IMR-90 (cell line): ENCODE data around the gene SOWAHC. TPM values are rescaled to one million over a fixed set of nuclear protein-coding genes. Genes with fewer than 3 reads are reported as not detected.

Source experiments
- ATAC-seq: fragments of 200-7000 bp; cut with Tn5 transposase; 2 replicates; pipeline ENCODE4 v1.9.1; 2020; ENCODE audit warnings: low read depth, mild to moderate bottlenecking, moderate library complexity
- BruUV-seq: library from RNA; stranded (reverse); fragments of 400-500 nt; replicated peaks from 2 replicates; lab custom pipeline; 2021; lab: Mats Ljungman, UMichigan
- CTCF ChIA-PET: fragments of 300-600 bp; formaldehyde crosslinking; extraction: SDS; loops from one replicate; lab custom pipeline; 2021; ENCODE audit warnings: antibody characterized with exemption; lab: Yijun Ruan, JAX
- POLR2A ChIA-PET: fragments of 300-600 bp; sonication (Branson Sonifier 250); formaldehyde crosslinking; loops from one replicate; lab custom pipeline; 2022; ENCODE audit warnings: antibody characterized with exemption; ENCODE audit not compliant: unreplicated experiment; lab: Charles Lee
- DNase-seq: peaks from one replicate; pipeline ENCODE4 v3.0.0; 2013
- H2AFZ ChIP-seq: replicated peaks from 2 replicates; pipeline ENCODE3; 2013; ENCODE audit warnings: low read length, mild to moderate bottlenecking; ENCODE audit not compliant: poor library complexity
- H2AK5ac ChIP-seq: 2 replicates; pipeline ENCODE4 v1.6.1; 2013; ENCODE audit warnings: low read depth, low read length, inconsistent platforms
- H2AK9ac ChIP-seq: replicated peaks from 2 replicates; pipeline ENCODE3; 2013; ENCODE audit warnings: mild to moderate bottlenecking, low read depth, low read length, moderate library complexity; ENCODE audit not compliant: poor library complexity
- H2BK120ac ChIP-seq: 2 replicates; pipeline ENCODE4 v1.6.1; 2013; ENCODE audit warnings: low read depth, low read length, inconsistent platforms
- H2BK15ac ChIP-seq: 3 replicates; pipeline ENCODE4 v1.6.1; 2013; ENCODE audit warnings: low read depth, low read length, inconsistent platforms
- H2BK20ac ChIP-seq: 2 replicates; pipeline ENCODE4 v1.6.1; 2013; ENCODE audit warnings: low read depth, mild to moderate bottlenecking, inconsistent platforms, low read length, moderate library complexity
- H2BK5ac ChIP-seq: 2 replicates; pipeline ENCODE4 v1.6.1; 2013; ENCODE audit warnings: mild to moderate bottlenecking, low read depth, low read length, inconsistent platforms; ENCODE audit not compliant: poor library complexity, severe bottlenecking
- H3K14ac ChIP-seq: replicated peaks from 2 replicates; pipeline ENCODE4 v1.6.1; 2013; ENCODE audit warnings: low read depth, low read length, inconsistent platforms
- H3K18ac ChIP-seq: 2 replicates; pipeline ENCODE4 v1.6.1; 2013; ENCODE audit warnings: low read depth, low read length, control low read depth
- H3K23ac ChIP-seq: 2 replicates; pipeline ENCODE4 v1.6.1; 2013; ENCODE audit warnings: low read depth, low read length, inconsistent platforms
- H3K27ac ChIP-seq: 2 replicates; pipeline ENCODE4 v1.5.1; 2013; ENCODE audit warnings: mild to moderate bottlenecking, control low read depth, low read length; ENCODE audit not compliant: insufficient read depth
- H3K27me3 ChIP-seq: 2 replicates; pipeline ENCODE4 v1.6.1; 2013; ENCODE audit warnings: low read length; ENCODE audit not compliant: control insufficient read depth, insufficient read depth
- H3K36me3 ChIP-seq: 2 replicates; pipeline ENCODE4 v1.6.1; 2013; ENCODE audit warnings: low read length, mixed read lengths; ENCODE audit not compliant: control insufficient read depth, insufficient read depth
- H3K4ac ChIP-seq: 2 replicates; pipeline ENCODE4 v1.6.1; 2013; ENCODE audit warnings: low read depth, low read length, inconsistent platforms
- H3K4me1 ChIP-seq: 2 replicates; pipeline ENCODE4 v1.6.1; 2013; ENCODE audit warnings: low read length, mixed read lengths; ENCODE audit not compliant: control insufficient read depth, insufficient read depth
- H3K4me2 ChIP-seq: 2 replicates; pipeline ENCODE4 v1.6.1; 2013; ENCODE audit warnings: low read depth, mild to moderate bottlenecking, control low read depth, low read length, moderate library complexity
- H3K4me3 ChIP-seq: 2 replicates; pipeline ENCODE4 v1.5.1; 2013; ENCODE audit warnings: low read depth, mild to moderate bottlenecking, control low read depth, low read length, moderate library complexity; ENCODE audit not compliant: insufficient read depth
- H3K56ac ChIP-seq: 2 replicates; pipeline ENCODE4 v1.6.1; 2013; ENCODE audit warnings: low read length, inconsistent platforms; ENCODE audit not compliant: insufficient read depth; ENCODE audit errors: extremely low read depth
- H3K79me1 ChIP-seq, 2 experiments: 2 replicates each; pipeline ENCODE4 v1.6.1; 2013; ENCODE audit warnings: low read length in 2 of 2, inconsistent platforms in 1 of 2, low read depth in 1 of 2
- H3K9ac ChIP-seq: 2 replicates; pipeline ENCODE4 v1.6.1; 2013; ENCODE audit warnings: low read depth, low read length, control low read depth
- H3K9me1 ChIP-seq: 2 replicates; pipeline ENCODE4 v1.6.1; 2013; ENCODE audit warnings: low read length, inconsistent platforms; ENCODE audit not compliant: insufficient read depth
- H3K9me3 ChIP-seq: 2 replicates; pipeline ENCODE4 v1.6.1; 2013; ENCODE audit warnings: low read length; ENCODE audit not compliant: control insufficient read depth, insufficient read depth
- H4K20me1 ChIP-seq: 2 replicates; pipeline ENCODE4 v1.6.1; 2013; ENCODE audit warnings: low read length, inconsistent platforms; ENCODE audit not compliant: insufficient read depth
- H4K5ac ChIP-seq: 2 replicates; pipeline ENCODE4 v1.6.1; 2013; ENCODE audit warnings: mild to moderate bottlenecking, low read depth, low read length, control low read depth
- H4K8ac ChIP-seq, 2 experiments: 2 replicates each; pipeline ENCODE4 v1.6.1; 2013; ENCODE audit warnings: low read depth in 2 of 2, low read length in 2 of 2, control low read depth in 1 of 2, inconsistent platforms in 1 of 2
- H4K91ac ChIP-seq: 2 replicates; pipeline ENCODE4 v1.6.1; 2013; ENCODE audit warnings: low read depth, low read length, inconsistent platforms; ENCODE audit not compliant: insufficient read depth
- BHLHE40 ChIP-seq: fragments of 150-350 bp; IDR thresholded peaks from 2 replicates; pipeline ENCODE4 v1.6.1; 2016; ENCODE audit warnings: mild to moderate bottlenecking, low read depth, low read length
- CHD1 ChIP-seq: IDR thresholded peaks from 2 replicates; pipeline ENCODE4 v1.6.1; 2012; ENCODE audit warnings: low read depth, low read length, improper control_type of control experiment
- CTCF ChIP-seq: conservative IDR thresholded peaks from 2 replicates; pipeline ENCODE4 v1.5.1; 2012; ENCODE audit warnings: mild to moderate bottlenecking, low read depth, low read length, improper control_type of control experiment
- ELK1 ChIP-seq: fragments of 150-350 bp; IDR thresholded peaks from 2 replicates; pipeline ENCODE4 v1.6.1; 2016; ENCODE audit warnings: low read depth, mild to moderate bottlenecking, low read length, moderate library complexity, borderline replicate concordance
- FOS ChIP-seq: fragments of 150-350 bp; IDR thresholded peaks from 2 replicates; pipeline ENCODE4 v1.6.1; 2016; ENCODE audit warnings: low read depth, low read length
- MAZ ChIP-seq: IDR thresholded peaks from 2 replicates; pipeline ENCODE4 v1.6.1; 2012; ENCODE audit warnings: low read depth, mild to moderate bottlenecking, low read length, improper control_type of control experiment, moderate library complexity, borderline replicate concordance
- MXI1 ChIP-seq: IDR thresholded peaks from 2 replicates; pipeline ENCODE4 v1.6.1; 2012; ENCODE audit warnings: low read depth, mild to moderate bottlenecking, low read length, moderate library complexity, borderline replicate concordance
- NFE2L2 ChIP-seq: fragments of 150-350 bp; IDR thresholded peaks from 2 replicates; pipeline ENCODE4 v1.6.1; 2016; ENCODE audit warnings: low read depth, mild to moderate bottlenecking, low read length
- RAD21 ChIP-seq: IDR thresholded peaks from 2 replicates; pipeline ENCODE4 v1.6.1; 2012; ENCODE audit warnings: low read length, improper control_type of control experiment
- RFX5 ChIP-seq: IDR thresholded peaks from 2 replicates; pipeline ENCODE4 v1.8.0; 2012; ENCODE audit warnings: low read depth, mild to moderate bottlenecking, low read length, moderate library complexity
- SMC3 ChIP-seq: fragments of 150-350 bp; IDR thresholded peaks from 2 replicates; pipeline ENCODE4 v1.6.1; 2016; ENCODE audit warnings: low read depth, mild to moderate bottlenecking, antibody characterized with exemption, low read length, moderate library complexity
- USF2 ChIP-seq: fragments of 150-350 bp; IDR thresholded peaks from 2 replicates; pipeline ENCODE4 v1.6.1; 2017; ENCODE audit warnings: mild to moderate bottlenecking, antibody characterized with exemption, low read length, low read depth
- WGBS, 2 experiments: methylation state at CpG; one replicate each; pipeline versions ENCODE4 v1.1.5 to v1.1.7; 2013; ENCODE audit warnings: missing lambda C conversion rate in 2 of 2; ENCODE audit not compliant: insufficient read length in 1 of 2; ENCODE audit errors: extremely low coverage in 2 of 2; 5-methylcytosine and 5-hydroxymethylcytosine counted together
- dilution Hi-C: fragments of 300-500 bp; cut with HindIII; formaldehyde crosslinking; loops from one replicate; pipeline ENCODE4 v1.14.3; 2018; ENCODE audit warnings: low sequenced_read_pairs; ENCODE audit not compliant: unreplicated experiment
- in situ Hi-C: fragments of 300-500 bp; cut with MboI; formaldehyde crosslinking; loops from 3 replicates; pipeline ENCODE4 v1.14.3; 2019; ENCODE audit warnings: low sequenced_read_pairs, inconsistent platforms, mixed read lengths
- intact Hi-C: fragments of 100-400 bp; cut with micrococcal nuclease; formaldehyde crosslinking; loops from 2 replicates; pipeline ENCODE4 v1.10.0; 2022
- polyA plus RNA-seq, 3 experiments: library from polyadenylated mRNA; depleted of rRNA; stranded (reverse); fragments of >200 nt; gene quantifications; 2 replicates each; pipeline ENCODE4 v1.2.3, GENCODE V29; 2012; ENCODE audit warnings: low replicate concordance in 1 of 3
- total RNA-seq: library from RNA; depleted of rRNA; stranded (reverse); fragments of >200 nt; gene quantifications from 2 replicates; pipeline ENCODE4 v1.2.3, GENCODE V29; 2012

SOWAHC gene
- total and polyA plus RNA-seq, 2 of the 4 experiments (the other 2 are of a cell fraction), result 3.2 to 4.8 TPM

GRCh38 chr2:109663721-109664120, 49.6 kb downstream of the SOWAHC start:
- no peak overlapping the region for H2AK5ac ChIP-seq
- H3K4ac ChIP-seq, result no peak overlapping the region
- POLR2A ChIA-PET, result no interaction called here
- ATAC-seq, result no peak; the same call in 1 of the 2 replicates
- no TSS peak for BruUV-seq
- H3K4me2 ChIP-seq, result no peak overlapping the region
- no peak overlapping the region for H3K27ac ChIP-seq
- CTCF ChIA-PET, result no interaction called here
- H3K23ac ChIP-seq, result no peak overlapping the region
- no peak overlapping the region for H3K56ac ChIP-seq
- H3K4me3 ChIP-seq, result no peak overlapping the region
- H3K36me3 ChIP-seq, result no peaks in the 10 kb centered on the region
- intact Hi-C loops, result loop anchor here (10.0 kb wide), 1 partner anchor 89 kb away; no protein-coding TSS in a partner anchor
- H3K9ac ChIP-seq, result no peak overlapping the region
- no peaks in the 10 kb centered on the region for H3K79me1 ChIP-seq
- H3K9me1 ChIP-seq, result no peaks in the 10 kb centered on the region
- no peak overlapping the region for H4K5ac ChIP-seq
- peaks cover 46% of the 10 kb centered on the region for H3K27me3 ChIP-seq
- H2AFZ ChIP-seq, result no peak overlapping the region
- TF ChIP-seq CTCF (no peak), CHD1 (no peak), USF2 (no peak), RFX5 (no peak), FOS (no peak), NFE2L2 (no peak), BHLHE40 (no peak), MAZ (no peak), RAD21 (no peak), MXI1 (no peak), SMC3 (no peak), ELK1 (no peak)
- no peak overlapping the region for H2BK120ac ChIP-seq
- H3K18ac ChIP-seq, result no peak overlapping the region
- dilution Hi-C loops, result no loop called here
- no peaks in the 10 kb centered on the region for H4K20me1 ChIP-seq
- in situ Hi-C loops, result no loop called here
- no peak overlapping the region for H2BK15ac ChIP-seq
- H3K4me1 ChIP-seq, result no peaks in the 10 kb centered on the region
- peak; percentile 28 for DNase-seq
- no peak overlapping the region for H3K14ac ChIP-seq
- no peak overlapping the region for H2BK5ac ChIP-seq
- no peak overlapping the region for H4K91ac ChIP-seq
- H4K8ac ChIP-seq, result no peak overlapping the region
- no peaks in the 10 kb centered on the region for H3K9me3 ChIP-seq
- 0% methylated on average over 1 of the region's 4 CpGs; no CpG with 5 or more reads in 1 of the 2 experiments for WGBS, 2 experiments
- no peak overlapping the region for H2BK20ac ChIP-seq
- H2AK9ac ChIP-seq, result no peak overlapping the region
